Chondrocyte (in vitro differentiated cells): ENCODE results near the gene DCAF8L2. TPM values are rescaled to one million over a fixed set of nuclear protein-coding genes. Genes with fewer than 3 reads are reported as not detected.

Experiments
- DNase-seq: peaks from one replicate; pipeline ENCODE4 v3.0.0; 2021; ENCODE audit warnings: mixed read lengths, low spot score
- H3K27ac Mint-ChIP-seq: one replicate; pipeline ENCODE4 v1.8.0; 2021; ENCODE audit warnings: mild to moderate bottlenecking, moderate library complexity, mixed read lengths; ENCODE audit not compliant: unreplicated experiment
- H3K27me3 Mint-ChIP-seq: 2 replicates; pipeline ENCODE4 v1.8.0; 2021; ENCODE audit warnings: low read depth, mixed read lengths
- H3K36me3 Mint-ChIP-seq: 2 replicates; pipeline ENCODE4 v1.8.0; 2021; ENCODE audit warnings: low read depth, mixed read lengths
- H3K4me1 Mint-ChIP-seq: 2 replicates; pipeline ENCODE4 v1.8.0; 2021; ENCODE audit warnings: low read depth, mild to moderate bottlenecking, mixed read lengths
- H3K4me3 Mint-ChIP-seq: one replicate; pipeline ENCODE4 v1.8.0; 2021; ENCODE audit warnings: mild to moderate bottlenecking, moderate library complexity, mixed read lengths; ENCODE audit not compliant: unreplicated experiment
- H3K9me3 Mint-ChIP-seq: 2 replicates; pipeline ENCODE4 v1.8.0; 2021; ENCODE audit warnings: low read depth, mixed read lengths
- CTCF ChIP-seq: fragments of 200-600 bp; sonication (generic); IDR thresholded peaks from 2 replicates; pipeline ENCODE4 v1.5.0; 2021; ENCODE audit warnings: antibody characterized with exemption, mild to moderate bottlenecking, moderate library complexity
- total RNA-seq: library from RNA; stranded (reverse); gene quantifications from 3 replicates; pipeline ENCODE4 v1.2.1, GENCODE V29; 2021

The DCAF8L2 gene
- total RNA-seq, 1 donor from 2014 or later, result not detected

GRCh38 chrX:27598312-27598711 lies 8.2 kb downstream of the DCAF8L2 start:
- no peaks in the 10 kb centered on the region for H3K27me3 Mint-ChIP-seq
- no peaks in the 10 kb centered on the region for H3K36me3 Mint-ChIP-seq
- no peaks in the 10 kb centered on the region for H3K4me1 Mint-ChIP-seq
- no peak overlapping the region for H3K27ac Mint-ChIP-seq
- no peak for TF ChIP-seq CTCF
- no peak overlapping the region for H3K4me3 Mint-ChIP-seq
- H3K9me3 Mint-ChIP-seq, result peaks cover under 1% of the 10 kb centered on the region
- no peak for DNase-seq

GRCh38 chrX:27599928-27600327 lies 9.8 kb downstream of the DCAF8L2 start:
- TF ChIP-seq CTCF, result peak; percentile 51
- no peaks in the 10 kb centered on the region for H3K9me3 Mint-ChIP-seq
- no peaks in the 10 kb centered on the region for H3K27me3 Mint-ChIP-seq

GRCh38 chrX:27600686-27601085 lies 10.5 kb downstream of the DCAF8L2 start:
- no peaks in the 10 kb centered on the region for H3K9me3 Mint-ChIP-seq
- no peak overlapping the region for H3K27ac Mint-ChIP-seq
- H3K36me3 Mint-ChIP-seq, result no peaks in the 10 kb centered on the region
- no peaks in the 10 kb centered on the region for H3K4me1 Mint-ChIP-seq
- no peak for TF ChIP-seq CTCF
- no peak for DNase-seq
- no peak overlapping the region for H3K4me3 Mint-ChIP-seq
- no peaks in the 10 kb centered on the region for H3K27me3 Mint-ChIP-seq

More at GRCh38 chrX:27599928-27600327, 9.8 kb downstream of the DCAF8L2 start:
- no peak for DNase-seq
- H3K27ac Mint-ChIP-seq, result no peak overlapping the region
- H3K36me3 Mint-ChIP-seq, result no peaks in the 10 kb centered on the region
- no peak overlapping the region for H3K4me3 Mint-ChIP-seq
- H3K4me1 Mint-ChIP-seq, result no peaks in the 10 kb centered on the region

GRCh38 chrX:27608671-27609070 lies 18.5 kb downstream of the DCAF8L2 start:
- H3K4me1 Mint-ChIP-seq, result no peaks in the 10 kb centered on the region
- no peaks in the 10 kb centered on the region for H3K27me3 Mint-ChIP-seq
- no peak for DNase-seq
- H3K27ac Mint-ChIP-seq, result no peak overlapping the region
- H3K9me3 Mint-ChIP-seq, result peaks cover 15% of the 10 kb centered on the region
- H3K36me3 Mint-ChIP-seq, result no peaks in the 10 kb centered on the region
- no peak for TF ChIP-seq CTCF
- H3K4me3 Mint-ChIP-seq, result no peak overlapping the region

- Mint-ChIP-seq H3K9me3 (no peaks in the 10 kb centered on the region), H3K27me3 (peaks cover 8% of the 10 kb centered on the region), H3K4me3 (no peak overlapping the region), H3K4me1 (no peaks in the 10 kb centered on the region), H3K27ac (no peak overlapping the region), H3K36me3 (no peaks in the 10 kb centered on the region)
- DNase-seq, result no peak
- TF ChIP-seq CTCF, result no peak
Measured at GRCh38 chrX:27619459-27619858, 29.3 kb downstream of the DCAF8L2 start.
